Breast epithelium (tissue), 4 donors: ENCODE data around the gene DBNDD2. TPM values are rescaled to one million over a fixed set of nuclear protein-coding genes. Genes with fewer than 3 reads are reported as not detected.

Experiments used
- DNase-seq, 2 donors: peaks; one replicate each; pipeline ENCODE4 v3.0.0-alpha.2; 2019; ENCODE audit warnings: low spot score in 2 of 2
- H3K27ac ChIP-seq, 2 donors: fragments of 200-600 bp; sonication (generic) in 1 of 2; one replicate each; pipeline ENCODE4 v1.5.1; 2016 to 2019; ENCODE audit warnings: mild to moderate bottlenecking in 1 of 2
- H3K27me3 ChIP-seq, 2 donors: fragments of 200-600 bp; sonication (generic) in 1 of 2; one replicate each; pipeline versions ENCODE4 v1.5.1 to v1.6.0; 2017 to 2019; ENCODE audit warnings: control low read depth in 1 of 2, mild to moderate bottlenecking in 1 of 2
- H3K36me3 ChIP-seq: fragments of 200-600 bp; one replicate; pipeline ENCODE4 v1.5.1; 2019
- H3K4me1 ChIP-seq, 2 donors: fragments of 200-600 bp; sonication (generic); one replicate each; pipeline ENCODE4 v1.5.1; 2016 to 2019; ENCODE audit warnings: control low read depth in 1 of 2
- H3K4me3 ChIP-seq, 3 donors: fragments of 200-600 bp; sonication (generic); 1 replicate in 2 of 3; 2 replicates in 1 of 3; pipeline ENCODE4 v1.5.1; 2016 to 2019; ENCODE audit warnings: mild to moderate bottlenecking in 3 of 3, moderate library complexity in 2 of 3
- H3K9me3 ChIP-seq, 2 donors: fragments of 200-600 bp; sonication (generic) in 1 of 2; one replicate each; pipeline ENCODE4 v1.5.1; 2016 to 2019; ENCODE audit warnings: control low read depth in 1 of 2
- POLR2A ChIP-seq: fragments of 450-650 bp; IDR thresholded peaks from one replicate; pipeline ENCODE4 v1.6.1; 2016; ENCODE audit warnings: antibody characterized with exemption, mild to moderate bottlenecking, moderate library complexity
- POLR2AphosphoS5 ChIP-seq, 3 donors: sonication (generic); formaldehyde crosslinking; IDR thresholded peaks; one replicate each; pipeline ENCODE4 v1.6.1; 2017; ENCODE audit warnings: antibody characterized with exemption in 3 of 3
- intact Hi-C: fragments of 100-400 bp; cut with DNase I; formaldehyde crosslinking; loops from one replicate; pipeline ENCODE4 v1.15.1; 2023; ENCODE audit warnings: low total_unique reads
- total RNA-seq, 3 donors: library from RNA; depleted of rRNA; stranded (reverse); fragments of >200 nt; gene quantifications; one replicate each; pipeline ENCODE4 v1.1.0, GENCODE V29; 2016
- TF ChIP-seq, protein P1 (sequence below), 3 donors: fragments of 450-650 bp; IDR thresholded peaks; one replicate each; pipeline ENCODE4 v1.5.1; 2016 to 2017; ENCODE audit warnings: antibody characterized with exemption in 3 of 3, mild to moderate bottlenecking in 3 of 3, moderate library complexity in 3 of 3

Gene DBNDD2
- 10 to 100 TPM; 32.2 to 49.2 (median 44.5) TPM for total RNA-seq

DNA sequence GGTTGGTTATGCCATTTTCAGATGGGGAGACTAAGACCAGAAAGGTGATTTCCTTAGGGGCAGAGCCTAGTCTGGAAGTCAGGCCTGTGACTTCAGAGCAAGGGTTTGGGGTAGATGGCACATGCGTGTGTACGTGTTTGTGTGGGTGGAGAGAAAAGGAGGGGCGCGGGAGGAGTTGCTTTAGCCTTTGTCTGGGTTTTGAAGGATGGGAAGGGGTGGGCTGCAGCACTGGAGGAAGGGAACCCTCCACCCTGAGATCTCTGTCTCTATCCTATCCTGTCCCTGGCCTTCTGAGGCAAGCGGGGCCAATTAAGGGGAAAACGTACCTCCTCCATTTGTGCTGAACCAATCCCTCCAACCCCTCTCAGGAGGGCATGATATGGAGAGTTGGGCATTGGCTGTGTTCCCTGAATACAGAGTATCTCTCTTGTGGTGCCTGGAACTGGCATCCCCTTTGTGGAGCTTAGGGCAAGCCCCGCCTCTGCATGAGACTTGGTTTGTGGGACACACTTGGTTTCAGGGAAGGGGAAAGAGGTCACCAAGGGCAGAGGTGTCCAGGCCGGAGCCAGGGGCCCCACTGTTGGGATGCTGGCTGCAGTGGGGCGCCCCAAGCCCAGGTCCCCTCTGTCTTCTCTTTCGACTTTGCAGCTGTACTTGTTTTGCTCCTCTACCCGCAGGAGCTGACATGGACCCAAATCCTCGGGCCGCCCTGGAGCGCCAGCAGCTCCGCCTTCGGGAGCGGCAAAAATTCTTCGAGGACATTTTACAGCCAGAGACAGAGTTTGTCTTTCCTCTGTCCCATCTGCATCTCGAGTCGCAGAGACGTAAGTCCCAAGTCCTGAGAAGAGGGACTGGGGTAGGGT is at the start of gene DBNDD2:
TSS of gene DBNDD2 (plus strand) at position 507 of the 863 bp plus-strand sequence. CDS start at position 686, 179 bp downstream.
- Histone ChIP-seq H3K27ac (peak within 1 kb of the TSS; percentile 93), H3K4me3 (peak within 1 kb of the TSS; percentile 62 to 90 (median 88)), H3K4me1 (no peaks in the 10 kb centered on the region), H3K27me3 (no peaks in the 10 kb centered on the region), H3K36me3 (no peaks in the 10 kb centered on the region), H3K9me3 (no peaks in the 10 kb centered on the region)
- no peak for TF ChIP-seq POLR2A
- no peak for DNase-seq
- intact Hi-C loops, result no loop called here

DNA sequence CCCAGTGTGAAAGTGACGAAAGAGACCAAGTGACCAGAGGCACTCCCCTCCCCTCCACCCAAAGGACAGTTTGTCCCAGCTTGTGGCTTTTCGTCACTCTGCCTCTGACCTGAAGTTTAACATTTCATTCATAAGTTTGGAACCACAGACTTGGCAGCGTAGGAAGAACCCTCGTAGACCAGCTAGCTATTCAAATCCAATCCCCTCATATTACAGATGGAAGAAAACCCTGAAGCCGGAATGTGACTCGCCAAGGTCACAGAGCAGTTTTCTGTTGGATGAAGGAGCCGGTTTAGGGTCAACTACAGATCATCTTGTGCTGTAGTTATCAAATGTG is 49.1 kb upstream of the DBNDD2 start:
- Histone ChIP-seq H3K36me3 (no peaks in the 10 kb centered on the region), H3K4me1 (peaks cover 5 to 33% of the 10 kb centered on the region in 2 donors), H3K9me3 (no peaks in the 10 kb centered on the region), H3K27me3 (no peaks in the 10 kb centered on the region), H3K4me3 (peak overlapping the region in 1 of 3 donors; percentile 45), H3K27ac (peak overlapping the region; percentile 97)
- intact Hi-C loops, result no loop called here
- DNase-seq, result peak in 1 of 2 donors; percentile 95
- TF ChIP-seq POLR2AphosphoS5 (IDR thresholded peaks at IDR 0.05), result peak; percentile 77 to 93 (median 89)
- TF ChIP-seq POLR2A, result no peak

DNA sequence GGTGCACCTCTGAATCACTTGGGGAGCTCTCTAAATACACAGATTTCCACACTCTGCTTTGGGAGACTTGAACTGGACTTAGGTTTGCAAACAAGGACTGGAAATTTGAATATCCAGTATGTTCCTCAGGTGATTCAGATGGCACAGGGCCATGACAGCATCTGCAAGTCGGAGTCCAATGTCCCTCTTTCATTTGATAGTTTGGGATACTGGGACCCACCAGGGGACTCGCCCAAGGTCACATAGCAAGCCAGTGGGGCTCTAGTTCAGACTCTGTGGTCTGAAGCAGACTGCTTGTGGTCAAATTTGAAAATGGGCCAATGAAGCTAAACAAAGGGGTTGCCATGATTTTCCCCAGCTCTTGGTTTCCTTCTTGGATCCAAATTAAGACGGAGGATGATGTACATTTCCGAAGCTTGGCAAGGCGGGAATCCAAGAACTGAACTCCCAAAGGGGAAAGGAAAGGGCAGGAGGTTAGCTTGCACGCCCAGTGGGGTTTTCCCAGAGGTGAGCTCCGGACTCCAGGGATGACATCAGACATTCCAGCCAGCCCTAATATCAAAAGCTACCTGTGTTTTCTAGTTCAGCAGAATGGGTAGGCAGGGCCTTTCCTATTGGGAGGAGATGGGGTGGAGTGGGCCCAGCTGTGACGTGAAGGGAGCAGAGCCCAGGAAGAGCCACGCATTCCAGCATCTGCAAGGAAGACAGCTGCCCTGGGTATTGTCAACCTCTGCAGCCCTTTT is 48.5 kb upstream of the DBNDD2 start:
- DNase-seq, result peak in 1 of 2 donors; percentile 90
- no peaks in the 10 kb centered on the region for H3K36me3 ChIP-seq
- H3K27ac ChIP-seq, result peak overlapping the region; percentile 97
- TF ChIP-seq POLR2AphosphoS5 (IDR thresholded peaks at IDR 0.05) (peak in 1 of 3 donors; percentile 9), POLR2A (no peak)
- H3K27me3 ChIP-seq, result no peaks in the 10 kb centered on the region
- peaks cover 5 to 35% of the 10 kb centered on the region in 2 donors for H3K4me1 ChIP-seq
- peak overlapping the region in 1 of 3 donors; percentile 15 for H3K4me3 ChIP-seq
- intact Hi-C loops, result no loop called here
- H3K9me3 ChIP-seq, result no peaks in the 10 kb centered on the region

DNA sequence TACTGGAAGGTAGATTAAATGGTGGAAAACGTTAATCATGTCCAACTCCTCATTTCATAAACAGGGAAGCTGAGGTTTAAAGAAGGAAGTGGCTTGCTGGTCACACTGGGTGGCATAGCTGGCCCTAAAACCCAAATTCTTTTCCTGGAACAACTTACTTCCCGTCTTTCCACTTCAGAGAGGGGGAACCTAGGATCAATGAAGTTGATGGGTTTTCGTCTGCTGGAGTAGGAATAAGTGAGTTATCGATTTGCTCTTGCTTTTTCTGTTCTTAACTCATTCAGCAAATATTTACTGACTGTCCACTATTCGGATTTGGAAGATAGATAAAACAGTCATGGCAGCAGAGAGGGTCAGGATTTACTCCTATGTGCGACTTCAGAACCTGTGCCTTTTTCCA is 46.3 kb upstream of the DBNDD2 start:
- TF ChIP-seq, protein P1, sequence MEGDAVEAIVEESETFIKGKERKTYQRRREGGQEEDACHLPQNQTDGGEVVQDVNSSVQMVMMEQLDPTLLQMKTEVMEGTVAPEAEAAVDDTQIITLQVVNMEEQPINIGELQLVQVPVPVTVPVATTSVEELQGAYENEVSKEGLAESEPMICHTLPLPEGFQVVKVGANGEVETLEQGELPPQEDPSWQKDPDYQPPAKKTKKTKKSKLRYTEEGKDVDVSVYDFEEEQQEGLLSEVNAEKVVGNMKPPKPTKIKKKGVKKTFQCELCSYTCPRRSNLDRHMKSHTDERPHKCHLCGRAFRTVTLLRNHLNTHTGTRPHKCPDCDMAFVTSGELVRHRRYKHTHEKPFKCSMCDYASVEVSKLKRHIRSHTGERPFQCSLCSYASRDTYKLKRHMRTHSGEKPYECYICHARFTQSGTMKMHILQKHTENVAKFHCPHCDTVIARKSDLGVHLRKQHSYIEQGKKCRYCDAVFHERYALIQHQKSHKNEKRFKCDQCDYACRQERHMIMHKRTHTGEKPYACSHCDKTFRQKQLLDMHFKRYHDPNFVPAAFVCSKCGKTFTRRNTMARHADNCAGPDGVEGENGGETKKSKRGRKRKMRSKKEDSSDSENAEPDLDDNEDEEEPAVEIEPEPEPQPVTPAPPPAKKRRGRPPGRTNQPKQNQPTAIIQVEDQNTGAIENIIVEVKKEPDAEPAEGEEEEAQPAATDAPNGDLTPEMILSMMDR (IDR thresholded peaks at IDR 0.05), result no peak
- peak in 1 of 3 donors; percentile 26 for TF ChIP-seq POLR2AphosphoS5 (IDR thresholded peaks at IDR 0.05)
- no peak for DNase-seq
- H3K27me3 ChIP-seq, result no peaks in the 10 kb centered on the region
- intact Hi-C loops, result no loop called here
- H3K9me3 ChIP-seq, result no peaks in the 10 kb centered on the region
- no peak overlapping the region for H3K4me3 ChIP-seq
- H3K36me3 ChIP-seq, result peaks cover 5% of the 10 kb centered on the region
- H3K4me1 ChIP-seq, result peaks cover 5 to 35% of the 10 kb centered on the region in 2 donors
- peak overlapping the region; percentile 13 to 97 for H3K27ac ChIP-seq

- Histone ChIP-seq H3K27ac (peak within 1 kb of the TSS; percentile 92 to 97), H3K9me3 (no peaks in the 10 kb centered on the region), H3K4me1 (peaks cover 5 to 26% of the 10 kb centered on the region in 2 donors), H3K36me3 (peaks cover 8% of the 10 kb centered on the region), H3K27me3 (no peaks in the 10 kb centered on the region), H3K4me3 (peak within 1 kb of the TSS; percentile 59 to 77 (median 62))
- TF ChIP-seq, protein P1 (IDR thresholded peaks at IDR 0.05), result peak; percentile 81 to 96 (median 93)
- TF ChIP-seq POLR2A, result peak; percentile 71
- peak; percentile 96 to 98 (median 98) for TF ChIP-seq POLR2AphosphoS5 (IDR thresholded peaks at IDR 0.05)
- peak; percentile 97 to 98 for DNase-seq
- intact Hi-C loops, result no loop called here
These were observed 45.1 kb upstream of the DBNDD2 start, which contains the start of gene SYS1 for GRCh38 chr20:45362804-45363610. TSS of gene SYS1 (plus strand) at chr20:45363156. CDS start at chr20:45363532, 376 bp downstream.
